CD14-positive monocyte (primary cell): ENCODE measurements around the gene RANBP17. TPM values are rescaled to one million over a fixed set of nuclear protein-coding genes. Genes with fewer than 3 reads are reported as not detected.

Experiments used
- DNase-seq, 3 donors: peaks; one replicate each; pipeline ENCODE4 v3.0.0-alpha.2; 2011 to 2022
- H2AFZ ChIP-seq: 2 replicates; pipeline ENCODE4 v1.6.0; 2012; ENCODE audit warnings: mild to moderate bottlenecking, low read depth, low read length, inconsistent platforms; ENCODE audit not compliant: insufficient read depth, poor library complexity, severe bottlenecking
- H3K27ac ChIP-seq, 2 donors: 1 replicate in 1 of 2; 2 replicates in 1 of 2; pipeline ENCODE4 v1.5.1; 2012 to 2013; ENCODE audit warnings: low read length in 2 of 2, control low read depth in 1 of 2, inconsistent platforms in 1 of 2, low read depth in 1 of 2, mild to moderate bottlenecking in 1 of 2
- H3K27me3 ChIP-seq, 2 donors: one replicate each; pipeline versions ENCODE4 v1.6.0 to v1.6.1; 2011 to 2013; ENCODE audit warnings: low read length in 2 of 2; ENCODE audit not compliant: control insufficient read depth in 2 of 2, insufficient read depth in 2 of 2
- H3K36me3 ChIP-seq, 2 donors: replicated peaks in 1 of 2; 1 replicate in 1 of 2; 2 replicates in 1 of 2; pipeline versions ENCODE4 v1.5.1 to v1.6.1; 2012 to 2013; ENCODE audit warnings: low read length in 2 of 2, control low read depth in 1 of 2, inconsistent platforms in 1 of 2, mild to moderate bottlenecking in 1 of 2; ENCODE audit not compliant: insufficient read depth in 2 of 2, control insufficient read depth in 1 of 2
- H3K4me1 ChIP-seq, 2 donors: 1 replicate in 1 of 2; 2 replicates in 1 of 2; pipeline versions ENCODE4 v1.5.1 to v1.6.1; 2012 to 2013; ENCODE audit warnings: low read length in 2 of 2, control low read depth in 1 of 2, inconsistent platforms in 1 of 2, mild to moderate bottlenecking in 1 of 2, moderate library complexity in 1 of 2; ENCODE audit not compliant: insufficient read depth in 2 of 2, control insufficient read depth in 1 of 2
- H3K4me2 ChIP-seq: replicated peaks from 2 replicates; pipeline ENCODE3; 2012; ENCODE audit warnings: low read length, moderate library complexity, mild to moderate bottlenecking; ENCODE audit not compliant: poor library complexity, severe bottlenecking; ENCODE audit errors: extremely low read depth
- H3K4me3 ChIP-seq, 3 experiments: fragments of 200-600 bp in 1 of 3; sonication (generic) in 1 of 3; replicated peaks in 1 of 3; 1 replicate in 2 of 3; 2 replicates in 1 of 3; pipeline ENCODE4 v1.5.1; 2011 to 2013; ENCODE audit warnings: low read length in 3 of 3, mild to moderate bottlenecking in 3 of 3, control low read depth in 2 of 3, low read depth in 2 of 3, inconsistent platforms in 1 of 3, moderate library complexity in 1 of 3
- H3K79me2 ChIP-seq: 2 replicates; pipeline ENCODE4 v1.6.0; 2012; ENCODE audit warnings: mild to moderate bottlenecking, control low read depth, inconsistent platforms, low read length, moderate library complexity; ENCODE audit not compliant: insufficient read depth
- H3K9ac ChIP-seq: 2 replicates; pipeline ENCODE4 v1.6.0; 2017; ENCODE audit warnings: low read length, mild to moderate bottlenecking; ENCODE audit not compliant: insufficient read depth, poor library complexity, severe bottlenecking
- H3K9me3 ChIP-seq, 2 donors: replicated peaks in 1 of 2; 1 replicate in 1 of 2; 2 replicates in 1 of 2; pipeline versions ENCODE4 v1.5.1 to v1.6.1; 2012 to 2013; ENCODE audit warnings: low read length in 2 of 2, control low read depth in 1 of 2; ENCODE audit not compliant: control insufficient read depth in 1 of 2, insufficient read depth in 1 of 2
- H4K20me1 ChIP-seq: 2 replicates; pipeline ENCODE4 v1.6.0; 2012; ENCODE audit warnings: mild to moderate bottlenecking, low read length, control low read depth, moderate library complexity; ENCODE audit not compliant: insufficient read depth
- H3K27ac Mint-ChIP-seq, 7 donors: one replicate each; pipeline ENCODE4 v1.8.0; 2020; ENCODE audit warnings: mild to moderate bottlenecking in 7 of 7, mixed read lengths in 7 of 7, moderate library complexity in 6 of 7, inconsistent platforms in 2 of 7
- H3K27me3 Mint-ChIP-seq, 3 donors: one replicate each; pipeline ENCODE4 v1.8.0; 2021 to 2022; ENCODE audit warnings: low read depth in 3 of 3, mild to moderate bottlenecking in 3 of 3, mixed read lengths in 3 of 3, moderate library complexity in 3 of 3, inconsistent platforms in 1 of 3
- H3K36me3 Mint-ChIP-seq, 2 donors: one replicate each; pipeline ENCODE4 v1.8.0; 2020; ENCODE audit warnings: mixed read lengths in 2 of 2, inconsistent platforms in 1 of 2, mild to moderate bottlenecking in 1 of 2
- H3K4me1 Mint-ChIP-seq: one replicate; pipeline ENCODE4 v1.8.0; 2020; ENCODE audit warnings: mild to moderate bottlenecking, mixed read lengths
- H3K4me3 Mint-ChIP-seq, 2 donors: one replicate each; pipeline ENCODE4 v1.8.0; 2020; ENCODE audit warnings: mild to moderate bottlenecking in 2 of 2, mixed read lengths in 2 of 2, moderate library complexity in 1 of 2
- H3K9me3 Mint-ChIP-seq, 7 donors: one replicate each; pipeline ENCODE4 v1.8.0; 2020 to 2022; ENCODE audit warnings: mixed read lengths in 7 of 7, mild to moderate bottlenecking in 6 of 7, moderate library complexity in 6 of 7, inconsistent platforms in 2 of 7
- CTCF ChIP-seq: fragments of 200-600 bp; IDR thresholded peaks from one replicate; pipeline ENCODE4 v1.8.0; 2022; ENCODE audit warnings: antibody characterized with exemption, mild to moderate bottlenecking
- WGBS: methylation state at CpG from one replicate; pipeline ENCODE4 v1.1.5; 2013; ENCODE audit warnings: missing lambda C conversion rate; ENCODE audit not compliant: insufficient coverage; 5-methylcytosine and 5-hydroxymethylcytosine counted together
- intact Hi-C, 2 donors: fragments of 100-400 bp; cut with micrococcal nuclease; formaldehyde crosslinking; loops; one replicate each; pipeline versions ENCODE4 v1.15.0 to v1.15.1; 2023
- polyA plus RNA-seq, 3 donors: library from polyadenylated mRNA; depleted of rRNA in 1 of 3; unstranded in 2 of 3; stranded (reverse) in 1 of 3; fragments of 300-500 nt in 2 of 3; fragments of >200 nt in 1 of 3; fragmentation: Illumina TruSeq in 2 of 3; gene quantifications; 1 replicate in 2 of 3; 2 replicates in 1 of 3; pipeline ENCODE4 v1.2.3, GENCODE V29; 2012 to 2021
- small RNA-seq: library from RNA; depleted of rRNA; stranded (forward); fragments of <200 nt; gene quantifications from one replicate; pipeline ENCODE3, GENCODE V24; 2012; ENCODE audit warnings: low read depth; ENCODE audit not compliant: insufficient read length

RANBP17 gene
- polyA plus RNA-seq, 3 donors = 0.07 to 0.13 TPM; not detected in 1

DNA sequence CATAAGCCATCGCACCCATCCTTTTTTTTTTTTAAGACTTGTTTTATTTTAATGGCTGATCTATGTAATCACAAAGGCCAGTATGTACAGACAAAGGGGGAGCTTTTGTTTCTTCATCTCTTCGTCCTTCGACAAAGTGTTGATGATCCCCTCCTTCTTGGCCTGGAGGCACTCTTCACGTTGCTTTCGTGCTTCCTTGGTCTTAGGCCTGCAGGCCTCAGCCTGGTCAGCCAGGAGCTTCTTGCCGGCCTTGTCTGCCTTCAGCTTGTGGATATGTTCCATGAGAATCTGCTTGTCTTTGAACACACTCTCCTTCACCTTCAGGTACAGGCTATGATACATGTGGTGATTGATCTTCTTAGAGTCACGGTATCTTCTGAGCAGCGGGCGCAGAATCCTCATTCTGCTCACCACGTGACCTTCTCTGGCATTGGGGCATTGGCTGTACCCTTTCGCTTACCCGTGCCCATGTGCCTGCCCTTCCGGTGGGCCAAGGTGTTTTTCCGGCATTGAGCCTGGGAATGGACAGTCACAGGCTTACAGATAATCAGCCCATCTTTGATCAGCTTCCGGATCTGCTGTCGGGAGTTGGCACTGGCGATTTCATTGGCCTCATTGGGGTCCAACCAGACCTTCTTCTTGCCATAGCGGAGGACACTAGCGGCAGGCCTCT lies 483.3 kb downstream of the RANBP17 start:
- peak overlapping the region in 1 of 7 donors; percentile 17 for H3K27ac Mint-ChIP-seq

More for the DNA sequence above, 483.3 kb downstream of the RANBP17 start:
- no peaks in the 10 kb centered on the region for H3K79me2 ChIP-seq
- WGBS = 95% methylated on average over 16 of the region's 19 CpGs
- no peak overlapping the region for H3K4me2 ChIP-seq
- H3K27me3 ChIP-seq = peaks cover 0 to 3% of the 10 kb centered on the region in 2 donors
- no peak overlapping the region for H3K27ac ChIP-seq
- H2AFZ ChIP-seq = no peak overlapping the region
- Mint-ChIP-seq H3K36me3 (no peaks in the 10 kb centered on the region), H3K27me3 (peaks cover 17 to 24% (median 20%) of the 10 kb centered on the region in 3 donors), H3K9me3 (peaks cover 0 to 3% (median 0%) of the 10 kb centered on the region in 7 donors), H3K4me3 (no peak overlapping the region), H3K4me1 (no peaks in the 10 kb centered on the region)
- no peaks in the 10 kb centered on the region for H4K20me1 ChIP-seq
- no peak for TF ChIP-seq CTCF
- no peaks in the 10 kb centered on the region for H3K4me1 ChIP-seq
- no peak overlapping the region for H3K9ac ChIP-seq
- H3K4me3 ChIP-seq = no peak overlapping the region
- intact Hi-C loops = loop anchor here (5.0 to 10.0 kb wide), 2 partner anchors 600 to 708 kb away; no protein-coding TSS in a partner anchor
- no peaks in the 10 kb centered on the region for H3K9me3 ChIP-seq
- DNase-seq = no peak
- H3K36me3 ChIP-seq = no peaks in the 10 kb centered on the region

Small RNAs within 50 kb of the gene (small RNA-seq; reads per million reads assigned to genes)
- not detected for gene AC091980.1

Other genes starting within 250 kb of the RANBP17 start
- not detected for gene GABRP, start 78.3 kb upstream of the RANBP17 start, polyA plus RNA-seq